Heart left ventricle (tissue), 16 donors: ENCODE results near the gene TMEM179. TPM values are rescaled to one million over a fixed set of nuclear protein-coding genes. Genes with fewer than 3 reads are reported as not detected.

Experiments used
- ATAC-seq, 4 donors: fragments of 200-7000 bp; cut with Tn5 transposase; one replicate each; pipeline ENCODE4 v1.9.1; 2020 to 2022; ENCODE audit warnings: moderate library complexity in 4 of 4, mild to moderate bottlenecking in 3 of 4, moderate number of reproducible peaks in 1 of 4
- DNase-seq, 5 donors: peaks; one replicate each; pipeline ENCODE4 v3.0.0-alpha.2; 2020
- H3K27ac ChIP-seq, 12 donors: fragments of 200-600 bp; sonication (generic) in 4 of 12; one replicate each; pipeline versions ENCODE4 v1.5.0 to v1.8.0; 2016 to 2022; ENCODE audit warnings: mild to moderate bottlenecking in 2 of 12
- H3K27me3 ChIP-seq, 9 donors: fragments of 200-600 bp; sonication (generic) in 2 of 9; one replicate each; pipeline versions ENCODE4 v1.5.1 to v1.8.0; 2016 to 2022; ENCODE audit warnings: mild to moderate bottlenecking in 3 of 9
- H3K36me3 ChIP-seq, 9 donors: fragments of 200-600 bp; sonication (generic) in 2 of 9; one replicate each; pipeline versions ENCODE4 v1.5.0 to v1.8.0; 2018 to 2022; ENCODE audit warnings: mild to moderate bottlenecking in 2 of 9
- H3K4me1 ChIP-seq, 12 donors: fragments of 200-600 bp; sonication (generic) in 4 of 12; one replicate each; pipeline versions ENCODE4 v1.5.0 to v1.8.0; 2016 to 2022; ENCODE audit warnings: mild to moderate bottlenecking in 3 of 12
- H3K4me3 ChIP-seq, 12 donors: fragments of 200-600 bp; sonication (generic) in 4 of 12; one replicate each; pipeline versions ENCODE4 v1.5.0 to v1.8.0; 2017 to 2022; ENCODE audit warnings: mild to moderate bottlenecking in 9 of 12, moderate library complexity in 4 of 12
- H3K9me3 ChIP-seq, 12 donors: fragments of 200-600 bp; sonication (generic) in 4 of 12; one replicate each; pipeline versions ENCODE4 v1.5.0 to v1.8.0; 2016 to 2022; ENCODE audit warnings: mild to moderate bottlenecking in 1 of 12
- POLR2A ChIP-seq, 2 donors: fragments of 450-650 bp; IDR thresholded peaks; one replicate each; pipeline ENCODE4 v1.6.1; 2017; ENCODE audit warnings: antibody characterized with exemption in 2 of 2, mild to moderate bottlenecking in 2 of 2, moderate library complexity in 2 of 2
- WGBS, 4 donors: extraction: QIAGEN DNeasy Blood & Tissue Kit in 2 of 4; methylation state at CpG; one replicate each; pipeline versions ENCODE4 v1.1.5 to v1.1.7; 2013 to 2018; 5-methylcytosine and 5-hydroxymethylcytosine counted together
- intact Hi-C, 10 donors: fragments of 100-400 bp; cut with DNase I; formaldehyde crosslinking; loops; one replicate each; pipeline versions ENCODE4 v1.11.1 to v1.14.2; 2022
- polyA plus RNA-seq, 2 donors: library from polyadenylated mRNA; stranded (reverse); fragments of 200-250 nt; gene quantifications; one replicate each; pipeline ENCODE4 v1.2.3, GENCODE V29; 2013
- total RNA-seq, 9 donors: library from RNA; depleted of rRNA in 2 of 9; stranded (reverse); fragments of >200 nt in 2 of 9; fragmentation: NEBNext Ultra II Directional in 3 of 9; extraction: Animal tissue kit (Norgen Biotek cat#: 25700) in 3 of 9; gene quantifications; one replicate each; pipeline versions ENCODE4 v1.1.0 to v1.2.4, GENCODE V29; 2016 to 2023
- TF ChIP-seq, protein P1 (sequence below), 12 donors: fragments of 200-600 bp; sonication (generic) in 4 of 12; IDR thresholded peaks; one replicate each; pipeline versions ENCODE4 v1.5.0 to v1.8.0; 2018 to 2022; ENCODE audit warnings: antibody characterized with exemption in 12 of 12, mild to moderate bottlenecking in 5 of 12
- donor health status: ischemic (EF 13 %, LVEDD 7.1; RV severe dilation, severe dysfunction).
- donor health status: healthy with polysubstance abuse.
- donor health status: DM: no; HTN: yes; CAD: no.
- donor health status: DM: no; HTN: no; CAD: no.
- donor health status: ischemic (EF 25% LVEDD 6.9; RV normal size, moderate dysfunction).
- donor health status: ischemic (EF 25% LVEDD 5.7; RV mildly dilated, moderate dysfunction).
- donor health status: healthy.
- donor health status: DM: yes; HTN: yes; CAD: no.
- donor health status: ischemic (EF 35%, LVEDD 5.7; RV mildly dilated, moderate dysfunction).
- donor health status: nonischemic (EF 11% LVEDD 7.7; RV severe dilation, severe dysfunction).
- donor health status: DM: yes; HTN: yes; CAD: no.
- donor health status: PGD.
- donor health status: ischemic (EF 29% LVEDD 5.4; RV normal size, mild dysfunction).
- donor health status: nonischemic (EF 23%, LVEDD 6.1; RV moderate dilation, normal function).

TMEM179 gene
- total and polyA plus RNA-seq, 11 donors: 0.15 to 1.1 (median 0.40) TPM; not detected in 4

DNA sequence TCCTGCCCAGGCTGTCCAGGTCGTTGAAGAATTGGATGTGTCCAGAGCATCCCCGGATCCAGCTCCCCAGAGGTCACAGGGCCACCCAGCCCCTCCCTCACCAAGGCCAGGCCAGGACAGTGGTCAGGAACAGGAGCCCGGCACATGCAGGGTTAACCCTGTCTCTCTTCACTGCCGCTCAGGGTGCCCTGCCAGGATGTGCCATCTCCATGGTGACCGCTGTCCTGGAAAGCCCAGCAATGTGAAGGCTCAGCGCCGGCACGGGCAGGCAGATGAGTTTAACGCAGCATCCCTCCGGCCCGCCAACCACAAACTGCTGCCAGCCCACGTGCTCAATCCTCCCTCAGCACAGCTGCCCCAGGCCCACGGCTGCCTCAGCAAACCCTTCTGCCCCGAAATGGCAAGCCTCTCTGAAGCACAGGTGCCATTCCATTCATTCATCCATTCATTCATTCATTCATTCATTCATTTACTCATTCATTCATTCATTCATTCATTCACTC lies 4.4 kb downstream of the TMEM179 start:
- Histone ChIP-seq H3K9me3 (no peaks in the 10 kb centered on the region), H3K27me3 (peaks cover 0 to 74% (median 16%) of the 10 kb centered on the region in 9 donors), H3K4me1 (peaks cover 0 to 14% (median 0%) of the 10 kb centered on the region in 12 donors), H3K36me3 (no peaks in the 10 kb centered on the region), H3K4me3 (no peak overlapping the region), H3K27ac (no peak overlapping the region)
- no peak for ATAC-seq
- TF ChIP-seq POLR2A (IDR thresholded peaks at IDR 0.05): no peak
- TF ChIP-seq, protein P1, sequence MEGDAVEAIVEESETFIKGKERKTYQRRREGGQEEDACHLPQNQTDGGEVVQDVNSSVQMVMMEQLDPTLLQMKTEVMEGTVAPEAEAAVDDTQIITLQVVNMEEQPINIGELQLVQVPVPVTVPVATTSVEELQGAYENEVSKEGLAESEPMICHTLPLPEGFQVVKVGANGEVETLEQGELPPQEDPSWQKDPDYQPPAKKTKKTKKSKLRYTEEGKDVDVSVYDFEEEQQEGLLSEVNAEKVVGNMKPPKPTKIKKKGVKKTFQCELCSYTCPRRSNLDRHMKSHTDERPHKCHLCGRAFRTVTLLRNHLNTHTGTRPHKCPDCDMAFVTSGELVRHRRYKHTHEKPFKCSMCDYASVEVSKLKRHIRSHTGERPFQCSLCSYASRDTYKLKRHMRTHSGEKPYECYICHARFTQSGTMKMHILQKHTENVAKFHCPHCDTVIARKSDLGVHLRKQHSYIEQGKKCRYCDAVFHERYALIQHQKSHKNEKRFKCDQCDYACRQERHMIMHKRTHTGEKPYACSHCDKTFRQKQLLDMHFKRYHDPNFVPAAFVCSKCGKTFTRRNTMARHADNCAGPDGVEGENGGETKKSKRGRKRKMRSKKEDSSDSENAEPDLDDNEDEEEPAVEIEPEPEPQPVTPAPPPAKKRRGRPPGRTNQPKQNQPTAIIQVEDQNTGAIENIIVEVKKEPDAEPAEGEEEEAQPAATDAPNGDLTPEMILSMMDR (IDR thresholded peaks at IDR 0.05): no peak
- intact Hi-C loops: no loop called here
- DNase-seq: no peak
- WGBS, 4 donors: 22 to 37% (median 33%) methylated on average over 12 to 14 of the region's 14 CpGs

DNA sequence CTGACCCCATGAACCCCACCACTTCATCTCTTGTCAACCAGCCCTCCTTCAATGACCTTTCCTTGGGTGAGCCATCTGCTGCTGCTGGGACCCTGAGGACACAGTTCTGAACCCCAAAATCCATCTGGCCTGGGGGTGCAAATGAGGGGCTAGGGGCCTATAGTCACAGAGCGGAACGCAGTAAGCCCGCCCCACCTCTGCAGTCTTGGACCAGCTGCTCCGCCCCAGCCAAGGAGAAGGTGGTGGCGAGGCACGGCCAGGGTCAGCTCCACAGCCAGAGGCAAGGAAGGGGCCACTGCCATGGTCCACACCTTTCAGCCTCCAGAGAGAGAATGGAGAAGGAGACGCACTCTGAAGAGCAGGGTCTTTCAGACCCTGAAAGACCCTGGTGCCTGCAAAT lies 5.1 kb downstream of the TMEM179 start:
- peaks cover 0 to 9% (median 0%) of the 10 kb centered on the region in 12 donors for H3K4me1 ChIP-seq
- H3K4me3 ChIP-seq: no peak overlapping the region
- no peaks in the 10 kb centered on the region for H3K9me3 ChIP-seq
- ATAC-seq: no peak
- H3K27ac ChIP-seq: no peak overlapping the region
- no peak for DNase-seq
- no peaks in the 10 kb centered on the region for H3K36me3 ChIP-seq
- no peak for TF ChIP-seq POLR2A (IDR thresholded peaks at IDR 0.05)
- TF ChIP-seq, protein P1 (IDR thresholded peaks at IDR 0.05): no peak
- intact Hi-C loops: no loop called here
- 82 to 99% (median 95%) methylated on average over 6 to 7 of the region's 7 CpGs for WGBS, 4 donors
- H3K27me3 ChIP-seq: peaks cover 0 to 72% (median 13%) of the 10 kb centered on the region in 9 donors

DNA sequence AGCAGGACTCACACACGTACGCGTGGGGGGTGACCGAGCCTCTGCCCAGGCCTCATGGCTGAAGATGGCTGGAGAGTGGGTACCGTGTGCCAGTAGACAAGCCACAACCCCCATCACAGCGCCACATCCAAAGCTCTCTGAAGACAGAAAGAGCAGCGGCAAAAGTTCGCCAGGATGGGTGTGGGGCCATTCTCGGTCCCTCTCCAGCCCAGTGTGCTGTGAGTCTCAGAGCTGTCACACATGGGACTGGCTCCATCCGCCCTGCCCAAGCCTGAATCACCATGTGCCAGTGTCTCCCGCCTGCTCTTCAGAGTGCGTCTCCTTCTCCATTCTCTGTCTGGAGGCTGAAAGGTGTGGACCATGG lies 5.7 kb downstream of the TMEM179 start:
- Histone ChIP-seq H3K27me3 (peaks cover 0 to 67% (median 7%) of the 10 kb centered on the region in 9 donors), H3K27ac (no peak overlapping the region), H3K4me1 (peaks cover 0 to 8% (median 0%) of the 10 kb centered on the region in 12 donors), H3K9me3 (no peaks in the 10 kb centered on the region), H3K36me3 (no peaks in the 10 kb centered on the region), H3K4me3 (no peak overlapping the region)
- ATAC-seq: no peak
- 76 to 86% (median 82%) methylated on average over 12 of the region's 12 CpGs for WGBS, 4 donors
- DNase-seq: no peak
- TF ChIP-seq POLR2A (IDR thresholded peaks at IDR 0.05): no peak
- TF ChIP-seq, protein P1 (IDR thresholded peaks at IDR 0.05): no peak
- intact Hi-C loops: no loop called here

DNA sequence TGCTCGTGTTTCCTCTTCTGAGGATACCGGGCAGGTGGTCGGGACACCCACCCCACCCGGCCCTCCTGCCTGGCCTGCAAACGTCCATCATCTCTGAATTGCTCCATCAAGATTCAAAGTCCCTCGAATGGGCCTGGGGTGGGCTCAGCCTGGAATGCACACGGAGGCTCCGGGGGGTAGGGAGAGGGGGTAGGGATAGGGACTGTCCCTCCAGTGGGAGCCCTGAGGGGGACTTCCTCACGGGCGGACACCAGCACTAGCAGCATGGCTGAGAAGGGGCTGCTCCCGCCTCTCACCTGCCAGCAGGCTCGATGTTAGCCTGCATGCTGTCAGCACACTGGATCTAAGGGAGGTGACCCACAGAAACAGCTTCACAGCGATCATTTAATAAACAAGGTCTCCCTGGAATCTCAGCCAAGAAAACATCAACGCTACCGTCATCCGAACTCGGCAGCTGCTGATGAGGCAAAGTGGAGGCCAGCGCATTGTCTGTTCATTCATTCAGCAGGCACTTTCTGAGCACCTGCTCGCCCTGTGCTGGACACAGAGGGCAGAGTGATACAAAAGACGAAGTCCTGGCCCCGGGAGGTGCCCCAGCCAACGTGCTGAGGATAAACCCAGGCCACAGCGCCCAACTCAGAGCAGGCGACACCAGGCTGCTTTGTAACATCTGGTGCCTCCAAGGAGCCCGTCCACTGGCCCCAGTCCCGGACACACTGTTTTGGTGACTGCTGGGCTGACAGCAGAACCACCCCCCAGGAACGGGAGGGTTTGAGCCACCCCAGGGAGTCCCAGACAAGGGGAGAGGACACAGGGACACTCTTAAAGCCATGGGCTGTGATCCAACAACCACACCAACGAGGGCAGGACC lies 6.3 kb downstream of the TMEM179 start:
- TF ChIP-seq, protein P1 (IDR thresholded peaks at IDR 0.05): no peak
- ATAC-seq (no peak), DNase-seq (peak in 2 of 5 donors; percentile 22 to 29)
- intact Hi-C loops: no loop called here
- Histone ChIP-seq H3K27ac (no peak overlapping the region), H3K4me3 (no peak overlapping the region), H3K4me1 (peaks cover 0 to 13% (median 0%) of the 10 kb centered on the region in 12 donors), H3K36me3 (no peaks in the 10 kb centered on the region), H3K27me3 (peaks cover 0 to 62% (median 7%) of the 10 kb centered on the region in 9 donors), H3K9me3 (no peaks in the 10 kb centered on the region)
- 39 to 55% (median 43%) methylated on average over 14 to 28 of the region's 28 CpGs for WGBS, 4 donors
